HFFc6 (cell line): ENCODE measurements around the gene PRUNE1. TPM values are rescaled to one million over a fixed set of nuclear protein-coding genes. Genes with fewer than 3 reads are reported as not detected.

Experiments
- DNase-seq: peaks from one replicate; pipeline ENCODE4 v3.0.0-alpha.2; 2018
- H3K27ac Mint-ChIP-seq: 2 replicates; pipeline ENCODE4 v1.8.0; 2020; ENCODE audit warnings: mild to moderate bottlenecking, mixed read lengths
- H3K27me3 Mint-ChIP-seq: 2 replicates; pipeline ENCODE4 v1.8.0; 2021; ENCODE audit warnings: mild to moderate bottlenecking, moderate library complexity, mixed read lengths; ENCODE audit not compliant: insufficient read depth
- H3K36me3 Mint-ChIP-seq: 2 replicates; pipeline ENCODE4 v1.8.0; 2021; ENCODE audit warnings: low read depth, mixed read lengths
- H3K4me1 Mint-ChIP-seq: 2 replicates; pipeline ENCODE4 v1.8.0; 2020; ENCODE audit warnings: low read depth, mixed read lengths
- H3K4me3 Mint-ChIP-seq: 2 replicates; pipeline ENCODE4 v1.8.0; 2020; ENCODE audit warnings: mild to moderate bottlenecking, moderate library complexity, mixed read lengths
- H3K9me3 Mint-ChIP-seq: 2 replicates; pipeline ENCODE4 v1.8.0; 2020; ENCODE audit warnings: mild to moderate bottlenecking, mixed read lengths
- CTCF ChIP-seq: fragments of 200-600 bp; sonication (generic); IDR thresholded peaks from 2 replicates; pipeline ENCODE4 v1.5.0; 2021; ENCODE audit warnings: antibody characterized with exemption, mild to moderate bottlenecking
- total RNA-seq, 6 experiments: library from RNA; stranded (reverse); fragmentation: NEBNext Ultra II Directional; extraction: Animal tissue kit (Norgen Biotek cat#: 25700); gene quantifications; 2 replicates in 1 of 6; 3 replicates in 5 of 6; pipeline ENCODE4 v1.2.3, GENCODE V29; 2021

Gene PRUNE1
- total RNA-seq, 6 experiments from 2014 or later, result 6.6 to 10.0 (median 7.7) TPM

DNA sequence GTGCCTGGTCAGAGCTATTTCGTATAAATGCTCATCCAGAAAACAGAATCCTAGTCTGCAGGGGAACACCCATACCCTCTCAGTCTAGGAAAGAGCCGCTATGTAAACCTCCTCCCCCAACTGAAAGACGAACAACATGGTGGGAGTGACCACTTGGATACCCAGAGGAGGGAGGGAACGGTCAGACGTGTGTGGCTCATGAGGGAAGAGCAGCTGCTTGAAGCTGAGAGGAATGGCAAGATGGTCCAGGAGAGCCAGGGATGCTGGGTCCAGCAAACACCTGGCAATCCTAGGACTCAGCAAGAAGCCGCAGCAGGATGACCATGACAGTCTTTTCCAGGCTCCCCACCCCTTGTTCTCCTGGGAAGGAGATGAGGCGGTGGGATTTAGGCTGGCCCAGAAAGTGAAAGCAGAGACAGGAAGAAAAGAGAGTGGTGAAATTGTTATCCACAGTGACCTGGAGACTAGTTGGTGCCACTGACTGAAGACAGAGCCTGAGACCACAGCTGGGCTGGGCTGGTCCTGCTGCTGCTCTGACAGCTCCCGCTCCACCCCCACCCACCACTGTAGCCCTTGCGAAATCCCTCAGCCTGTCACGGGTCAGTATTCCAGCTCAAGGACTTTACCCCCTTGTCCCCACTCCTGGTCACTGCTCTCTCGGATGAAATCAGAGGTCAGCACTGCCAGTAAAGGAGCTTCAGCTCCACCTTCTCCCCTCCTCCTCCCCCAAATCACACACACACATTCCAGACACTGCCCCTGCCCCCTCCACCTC is 37.3 kb upstream of the PRUNE1 start:
- peaks cover 27% of the 10 kb centered on the region for H3K36me3 Mint-ChIP-seq
- TF ChIP-seq CTCF, result no peak
- H3K27me3 Mint-ChIP-seq, result peaks cover 8% of the 10 kb centered on the region
- no peak for DNase-seq
- H3K4me1 Mint-ChIP-seq, result peaks cover 35% of the 10 kb centered on the region
- H3K4me3 Mint-ChIP-seq, result peak overlapping the region; percentile 91
- no peaks in the 10 kb centered on the region for H3K9me3 Mint-ChIP-seq
- H3K27ac Mint-ChIP-seq, result peak overlapping the region; percentile 73

- DNase-seq, result no peak
- peaks cover 5% of the 10 kb centered on the region; the same call in 1 of the 2 replicates for H3K27me3 Mint-ChIP-seq
These were observed 36.4 kb upstream of the PRUNE1 start for GRCh38 chr1:150971583-150972416.

DNA sequence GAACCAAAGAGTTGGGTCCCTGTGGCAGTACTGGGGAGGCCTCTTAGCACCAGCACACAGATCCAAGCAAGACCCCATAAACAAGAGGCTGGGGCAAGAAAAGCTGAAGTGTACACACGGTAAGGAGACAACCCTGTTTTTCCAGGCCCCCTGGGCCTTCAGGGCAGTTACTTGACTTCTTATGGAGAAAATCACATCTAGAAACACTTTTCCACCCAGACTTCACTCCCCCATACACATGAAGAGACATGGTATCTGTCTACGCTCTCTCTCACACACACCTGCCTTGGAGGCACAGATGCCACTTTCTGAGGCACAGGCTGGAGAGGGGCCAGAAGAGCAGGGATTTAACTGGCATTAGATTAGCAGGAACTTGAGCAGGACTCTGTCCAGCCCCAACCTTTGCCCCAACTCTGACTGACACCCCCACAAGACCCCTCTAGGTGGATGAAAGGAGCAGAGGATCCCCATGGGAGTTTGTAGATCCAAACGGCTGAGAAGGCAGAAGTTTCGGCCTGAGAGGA is 35.8 kb upstream of the PRUNE1 start:
- Mint-ChIP-seq H3K4me3 (peak overlapping the region; percentile 91), H3K4me1 (peaks cover 48% of the 10 kb centered on the region), H3K36me3 (peaks cover 12% of the 10 kb centered on the region), H3K27ac (peak overlapping the region; percentile 73), H3K9me3 (no peaks in the 10 kb centered on the region), H3K27me3 (peaks cover 5% of the 10 kb centered on the region; the same call in 1 of the 2 replicates)
- DNase-seq, result no peak
- TF ChIP-seq CTCF, result peak; percentile 19; the same call in 1 of the 2 replicates

More at GRCh38 chr1:150971583-150972416, 36.4 kb upstream of the PRUNE1 start:
- Mint-ChIP-seq H3K9me3 (no peaks in the 10 kb centered on the region), H3K36me3 (peaks cover 19% of the 10 kb centered on the region), H3K4me3 (peak overlapping the region; percentile 91), H3K27ac (peak overlapping the region; percentile 73), H3K4me1 (peaks cover 41% of the 10 kb centered on the region)
- peak; percentile 61 for TF ChIP-seq CTCF

GRCh38 chr1:150973258-150973835 is 34.9 kb upstream of the PRUNE1 start:
- DNase-seq, result no peak
- no peak for TF ChIP-seq CTCF
- peaks cover 55% of the 10 kb centered on the region for H3K4me1 Mint-ChIP-seq
- peaks cover 5% of the 10 kb centered on the region; the same call in 1 of the 2 replicates for H3K27me3 Mint-ChIP-seq
- peak overlapping the region; percentile 73 for H3K27ac Mint-ChIP-seq
- no peaks in the 10 kb centered on the region for H3K9me3 Mint-ChIP-seq
- peak overlapping the region; percentile 91 for H3K4me3 Mint-ChIP-seq
- H3K36me3 Mint-ChIP-seq, result peaks cover 4% of the 10 kb centered on the region; the same call in 1 of the 2 replicates
